GM18873 (cell line): ENCODE measurements around the gene STAC2.
"Not testable (repeated sequence)": the region's sequence is repeated elsewhere in the genome, so short reads cannot be mapped to it uniquely, and the experiment has no call there.

Experiments
- ATAC-seq: cut with Tn5 transposase; IDR thresholded peaks from one replicate; pipeline ENCODE4 v1.9.1; 2021; ENCODE audit warnings: mild to moderate bottlenecking, moderate library complexity, moderate number of reproducible peaks; ENCODE audit not compliant: unreplicated experiment, low FRiP score

The STAC2 gene

GRCh38 chr17:39225308-39225958 lies at the start of gene STAC2:
TSS of gene STAC2 (minus strand) at chr17:39225945. CDS start at chr17:39225502, 443 bp downstream.
- ATAC-seq: no peak

DNA sequence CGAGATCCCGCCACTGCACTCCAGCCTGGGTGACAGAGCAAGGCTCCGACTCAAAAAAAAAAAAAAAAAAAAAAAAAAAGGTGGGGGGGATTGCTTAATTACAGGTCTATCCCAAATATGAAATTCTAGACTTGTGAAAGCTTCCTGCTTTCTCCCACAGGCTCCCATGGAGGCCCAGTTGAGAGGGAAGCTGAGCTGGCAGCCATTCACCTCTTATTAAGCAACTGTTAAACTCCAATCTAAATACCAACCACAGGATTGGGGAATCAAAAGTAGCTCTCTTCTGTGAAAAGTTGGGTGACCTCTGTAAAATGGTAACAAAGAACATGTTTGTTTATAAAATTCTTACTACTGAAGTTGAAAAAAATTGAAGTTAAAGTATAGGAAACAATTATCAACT lies 45.8 kb upstream of the STAC2 start:
- ATAC-seq: no peak

GRCh38 chr17:39270923-39271322 lies 45.2 kb upstream of the STAC2 start:
- ATAC-seq: no peak

GRCh38 chr17:39264119-39264518 lies 38.4 kb upstream of the STAC2 start:
- no peak for ATAC-seq

DNA sequence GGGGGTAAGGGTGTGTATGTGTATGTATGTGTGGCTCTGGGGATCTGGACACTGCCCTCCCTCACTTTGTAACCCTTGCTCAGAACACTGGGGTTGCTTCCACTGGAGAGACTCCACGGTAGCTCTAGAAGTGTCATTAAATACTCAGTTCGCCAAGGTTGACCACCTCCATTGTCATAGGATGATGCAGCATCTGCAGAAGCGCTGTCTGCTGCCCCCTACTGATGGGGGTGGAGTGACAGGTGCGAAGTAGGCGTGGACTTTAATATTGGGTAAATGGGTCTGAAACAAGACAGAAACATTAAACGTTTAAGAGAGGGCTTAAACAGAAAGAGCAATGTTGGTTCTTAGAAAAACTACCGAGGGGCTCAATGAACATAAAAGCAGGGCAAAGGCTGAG lies 35.5 kb upstream of the STAC2 start:
- no peak for ATAC-seq

GRCh38 chr17:39252788-39253460 lies 27.2 kb upstream of the STAC2 start:
- ATAC-seq: no peak

- no peak for ATAC-seq
Observed at GRCh38 chr17:39251997-39252396, 26.3 kb upstream of the STAC2 start.

GRCh38 chr17:39250076-39250475 lies 24.3 kb upstream of the STAC2 start:
- ATAC-seq: not testable (repeated sequence)

- ATAC-seq: no peak
Observed at GRCh38 chr17:39246274-39246673, 20.5 kb upstream of the STAC2 start.

DNA sequence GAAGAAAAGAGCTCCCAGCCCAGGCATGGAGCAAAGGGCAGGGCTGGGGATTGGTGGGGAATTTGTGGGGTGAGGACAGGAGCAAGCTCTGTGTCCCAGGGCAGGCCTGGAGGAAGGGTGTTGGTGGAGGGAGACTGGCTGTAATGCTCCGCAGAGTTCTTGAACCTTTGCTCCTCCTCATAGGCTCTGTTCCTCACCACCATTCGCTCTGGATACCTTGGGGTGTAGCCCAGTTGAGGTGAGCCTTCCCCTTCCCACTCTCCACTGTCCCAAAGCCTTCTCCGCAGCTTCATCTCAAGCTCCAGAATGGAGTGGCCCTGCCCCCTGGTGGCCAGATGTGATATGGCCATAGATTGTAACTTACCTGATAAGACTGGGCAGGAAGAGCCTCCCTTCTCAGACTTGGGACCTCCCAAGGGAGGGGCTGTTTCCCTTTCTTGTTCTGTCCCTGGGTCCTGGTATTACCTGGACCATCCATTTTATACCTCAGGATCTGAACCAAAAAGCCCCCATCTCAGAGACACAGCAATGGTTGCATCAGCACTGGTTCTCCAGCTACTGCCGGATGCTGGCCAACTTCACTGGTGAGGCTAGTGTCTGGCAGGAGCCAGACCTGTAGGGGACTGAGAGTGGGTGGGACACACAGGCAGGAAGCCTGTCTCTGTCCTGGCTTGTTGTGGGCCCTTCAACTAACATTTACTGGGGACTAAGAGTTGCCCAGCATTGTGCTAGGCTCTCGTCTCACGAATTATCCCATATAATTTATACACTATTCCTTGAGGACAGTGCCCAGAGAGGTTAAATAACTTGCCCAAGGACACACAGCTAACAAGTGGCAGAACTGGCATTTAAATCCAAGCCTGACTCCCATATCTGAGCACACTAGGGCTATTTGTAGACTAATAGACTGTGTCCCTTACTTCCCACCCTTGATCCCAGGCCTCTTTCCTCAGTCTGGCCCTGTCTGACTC lies 19.1 kb upstream of the STAC2 start:
- no peak for ATAC-seq

- no peak for ATAC-seq
Observed at GRCh38 chr17:39244016-39244599, 18.4 kb upstream of the STAC2 start.

- ATAC-seq: no peak
Observed at GRCh38 chr17:39243155-39243554, 17.4 kb upstream of the STAC2 start.

- no peak for ATAC-seq
Observed at GRCh38 chr17:39240631-39241030, 14.9 kb upstream of the STAC2 start.

GRCh38 chr17:39239640-39240314 lies 14.0 kb upstream of the STAC2 start:
- no peak for ATAC-seq

DNA sequence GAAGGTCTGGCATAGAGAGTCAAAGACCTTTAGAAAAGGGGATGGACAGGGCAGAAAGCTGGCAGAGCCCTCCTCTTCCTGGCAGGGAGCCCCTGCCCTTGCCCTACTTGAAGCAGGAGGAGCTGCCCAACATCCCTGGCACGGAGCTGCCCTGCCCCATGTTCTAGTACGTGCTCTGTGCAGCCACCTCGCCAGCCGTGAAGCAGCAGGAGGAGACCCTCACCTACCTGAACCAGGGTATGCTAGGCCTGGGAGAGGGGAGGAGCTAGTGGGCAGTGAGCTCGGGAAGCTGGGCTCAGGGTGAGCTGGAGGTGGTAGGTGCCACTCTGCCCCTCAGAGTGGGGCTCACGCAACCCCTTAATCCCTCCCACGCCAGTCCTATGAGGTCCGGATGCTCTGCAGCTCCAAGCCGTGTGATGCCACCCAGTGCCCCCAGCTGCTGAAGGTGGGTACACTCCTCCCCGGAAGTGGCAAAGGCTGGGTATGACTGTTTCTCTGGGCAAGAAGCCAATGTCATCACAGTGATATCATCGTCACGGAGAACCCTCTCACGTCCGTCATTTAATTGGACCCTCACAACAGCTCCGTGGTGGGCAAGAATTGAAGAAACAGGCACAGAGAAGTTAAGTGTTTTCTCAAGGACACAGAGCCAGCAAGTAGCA lies 12.7 kb upstream of the STAC2 start:
- ATAC-seq: no peak

DNA sequence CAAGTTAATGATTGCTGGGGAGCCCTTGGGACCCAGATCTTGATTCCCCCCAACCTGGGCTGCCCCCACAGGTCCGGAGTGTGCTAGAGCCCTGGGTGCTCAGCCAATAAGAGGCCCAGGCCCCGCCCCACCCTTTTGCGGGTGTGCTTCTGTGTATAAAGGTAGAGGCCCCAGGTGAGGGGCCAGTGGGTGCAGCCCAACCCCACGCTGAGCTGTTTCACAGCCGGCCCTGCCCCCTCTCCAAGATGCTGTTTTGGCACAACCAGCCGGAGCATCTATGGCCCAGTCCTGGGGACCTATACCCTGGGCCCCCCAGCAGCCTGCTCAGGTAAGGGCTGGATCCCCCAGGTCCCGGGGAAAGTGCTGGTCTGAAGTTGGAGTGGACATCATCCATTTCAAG lies 11.8 kb upstream of the STAC2 start:
- ATAC-seq: no peak

- no peak for ATAC-seq
Observed at GRCh38 chr17:39236981-39237441, 11.3 kb upstream of the STAC2 start.

DNA sequence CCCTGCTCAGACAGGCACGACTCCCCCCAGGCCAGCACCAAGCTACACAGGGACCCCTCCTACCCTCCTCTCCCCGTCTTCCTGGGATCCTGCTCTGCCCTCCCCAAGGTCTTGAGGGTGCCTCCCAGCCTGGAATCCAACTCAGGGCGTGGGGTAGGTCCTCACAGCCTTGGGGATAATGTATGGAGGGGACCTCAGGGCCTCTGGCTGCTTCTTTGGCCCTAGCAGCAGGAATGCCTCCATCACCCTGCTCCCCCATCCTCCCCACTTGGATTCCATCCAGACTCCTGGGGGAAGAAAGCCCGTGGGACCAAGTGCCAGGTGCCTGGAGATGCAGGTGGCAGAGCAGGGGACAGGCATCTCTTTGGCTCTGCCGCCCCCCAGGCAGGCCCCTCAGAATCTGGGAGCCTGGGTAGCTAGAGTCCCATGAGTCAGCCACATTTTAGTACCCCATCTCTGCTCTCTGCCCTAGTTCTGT lies 10.7 kb upstream of the STAC2 start:
- ATAC-seq: no peak
